Natural killer cell (primary cell): ENCODE measurements around the gene RMRP. TPM values are rescaled to one million over a fixed set of nuclear protein-coding genes. Genes with fewer than 3 reads are reported as not detected.
A peak's percentile ranks its signal among the peaks of the same experiment; 100 is the strongest.

ENCODE experiments used
- ATAC-seq, 3 donors: fragments of 150-1000 bp in 2 of 3; fragments of 200-7000 bp in 1 of 3; cut with Tn5 transposase; 1 replicate in 1 of 3; 2 replicates in 2 of 3; pipeline ENCODE4 v1.10.0; 2021; ENCODE audit warnings: mild to moderate bottlenecking in 2 of 3, moderate library complexity in 2 of 3
- DNase-seq, 2 donors: peaks; one replicate each; pipeline versions ENCODE4 v3.0.0 to v3.0.0-alpha.2; 2013 to 2021; ENCODE audit warnings: mixed read lengths in 1 of 2
- H3K27ac ChIP-seq: one replicate; pipeline ENCODE4 v1.5.1; 2013; ENCODE audit warnings: mild to moderate bottlenecking, low read length
- H3K27me3 ChIP-seq: one replicate; pipeline ENCODE4 v1.6.1; 2013; ENCODE audit warnings: low read length; ENCODE audit not compliant: control insufficient read depth, insufficient read depth
- H3K36me3 ChIP-seq: one replicate; pipeline ENCODE4 v1.6.1; 2013; ENCODE audit warnings: low read length; ENCODE audit not compliant: control insufficient read depth, insufficient read depth
- H3K4me1 ChIP-seq: one replicate; pipeline ENCODE4 v1.6.1; 2013; ENCODE audit warnings: low read length; ENCODE audit not compliant: control insufficient read depth, insufficient read depth
- H3K4me3 ChIP-seq: one replicate; pipeline ENCODE4 v1.5.1; 2013; ENCODE audit warnings: low read length
- H3K9me3 ChIP-seq: one replicate; pipeline ENCODE4 v1.6.1; 2013; ENCODE audit warnings: low read length; ENCODE audit not compliant: control insufficient read depth, insufficient read depth
- H3K27ac Mint-ChIP-seq, 2 donors: one replicate each; pipeline ENCODE4 v1.8.0; 2022; ENCODE audit warnings: mild to moderate bottlenecking in 2 of 2, mixed read lengths in 2 of 2, moderate library complexity in 1 of 2
- H3K27me3 Mint-ChIP-seq, 2 donors: one replicate each; pipeline ENCODE4 v1.8.0; 2022; ENCODE audit warnings: low read depth in 2 of 2, mixed read lengths in 2 of 2
- H3K36me3 Mint-ChIP-seq: one replicate; pipeline ENCODE4 v1.8.0; 2022; ENCODE audit warnings: mixed read lengths
- H3K4me1 Mint-ChIP-seq, 2 donors: one replicate each; pipeline ENCODE4 v1.8.0; 2022; ENCODE audit warnings: mixed read lengths in 2 of 2
- H3K4me3 Mint-ChIP-seq: one replicate; pipeline ENCODE4 v1.8.0; 2022; ENCODE audit warnings: mild to moderate bottlenecking, moderate library complexity, mixed read lengths
- H3K9me3 Mint-ChIP-seq, 2 donors: one replicate each; pipeline ENCODE4 v1.8.0; 2022; ENCODE audit warnings: mixed read lengths in 2 of 2
- WGBS: methylation state at CpG from one replicate; pipeline ENCODE4 v1.1.7; 2013; ENCODE audit warnings: missing lambda C conversion rate; ENCODE audit not compliant: insufficient coverage; 5-methylcytosine and 5-hydroxymethylcytosine counted together
- intact Hi-C: fragments of 100-400 bp; cut with micrococcal nuclease; formaldehyde crosslinking; loops from one replicate; pipeline ENCODE4 v1.14.2; 2022
- total RNA-seq, 4 donors: library from RNA; stranded (reverse); fragments of 120-200 nt in 1 of 4; gene quantifications; one replicate each; pipeline versions ENCODE4 v1.2.3 to v1.2.4, GENCODE V29; 2013 to 2022
- TF ChIP-seq, protein P1 (sequence below): fragments of 200-600 bp; IDR thresholded peaks from one replicate; pipeline ENCODE4 v1.8.0; 2022; ENCODE audit warnings: antibody characterized with exemption

Gene RMRP
- total RNA-seq, 3 donors from 2014 or later (not counting 1 experiment from before 2014, with no cell fraction given) = 5,042 to 6,602 (median 5,874) TPM

DNA sequence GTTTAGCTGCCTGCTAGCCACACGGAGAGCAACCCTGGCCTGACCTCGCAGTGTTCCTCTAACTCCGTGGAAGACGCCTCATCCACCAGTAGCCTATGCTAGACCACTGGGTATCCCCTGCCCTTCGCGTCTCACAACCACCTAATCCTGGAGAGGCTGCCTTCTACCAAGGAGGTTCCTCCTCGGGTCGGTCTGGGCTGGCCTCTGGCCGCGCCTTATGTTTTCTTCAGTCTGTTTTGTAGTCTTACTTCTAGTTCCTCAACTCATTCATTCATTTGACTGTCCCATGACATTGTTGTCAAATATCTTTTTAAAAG is 33.5 kb upstream of the RMRP start:
- Mint-ChIP-seq H3K9me3 (no peaks in the 10 kb centered on the region), H3K27me3 (no peaks in the 10 kb centered on the region), H3K36me3 (no peaks in the 10 kb centered on the region), H3K27ac (peak overlapping the region; percentile 78 to 84), H3K4me1 (peaks cover under 1 to 26% of the 10 kb centered on the region in 2 donors), H3K4me3 (peak overlapping the region; percentile 90)
- no peaks in the 10 kb centered on the region for H3K27me3 ChIP-seq
- intact Hi-C loops = no loop called here
- DNase-seq (no peak), ATAC-seq (peak in 1 of 3 donors; percentile 35)
- H3K4me1 ChIP-seq = peaks cover 18% of the 10 kb centered on the region
- WGBS = 27% methylated on average over 10 of the region's 10 CpGs
- peak overlapping the region; percentile 47 for H3K27ac ChIP-seq
- TF ChIP-seq, protein P1, sequence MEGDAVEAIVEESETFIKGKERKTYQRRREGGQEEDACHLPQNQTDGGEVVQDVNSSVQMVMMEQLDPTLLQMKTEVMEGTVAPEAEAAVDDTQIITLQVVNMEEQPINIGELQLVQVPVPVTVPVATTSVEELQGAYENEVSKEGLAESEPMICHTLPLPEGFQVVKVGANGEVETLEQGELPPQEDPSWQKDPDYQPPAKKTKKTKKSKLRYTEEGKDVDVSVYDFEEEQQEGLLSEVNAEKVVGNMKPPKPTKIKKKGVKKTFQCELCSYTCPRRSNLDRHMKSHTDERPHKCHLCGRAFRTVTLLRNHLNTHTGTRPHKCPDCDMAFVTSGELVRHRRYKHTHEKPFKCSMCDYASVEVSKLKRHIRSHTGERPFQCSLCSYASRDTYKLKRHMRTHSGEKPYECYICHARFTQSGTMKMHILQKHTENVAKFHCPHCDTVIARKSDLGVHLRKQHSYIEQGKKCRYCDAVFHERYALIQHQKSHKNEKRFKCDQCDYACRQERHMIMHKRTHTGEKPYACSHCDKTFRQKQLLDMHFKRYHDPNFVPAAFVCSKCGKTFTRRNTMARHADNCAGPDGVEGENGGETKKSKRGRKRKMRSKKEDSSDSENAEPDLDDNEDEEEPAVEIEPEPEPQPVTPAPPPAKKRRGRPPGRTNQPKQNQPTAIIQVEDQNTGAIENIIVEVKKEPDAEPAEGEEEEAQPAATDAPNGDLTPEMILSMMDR = no peak
- peak overlapping the region; percentile 78 for H3K4me3 ChIP-seq
- peaks cover 7% of the 10 kb centered on the region for H3K36me3 ChIP-seq
- H3K9me3 ChIP-seq = no peaks in the 10 kb centered on the region

DNA sequence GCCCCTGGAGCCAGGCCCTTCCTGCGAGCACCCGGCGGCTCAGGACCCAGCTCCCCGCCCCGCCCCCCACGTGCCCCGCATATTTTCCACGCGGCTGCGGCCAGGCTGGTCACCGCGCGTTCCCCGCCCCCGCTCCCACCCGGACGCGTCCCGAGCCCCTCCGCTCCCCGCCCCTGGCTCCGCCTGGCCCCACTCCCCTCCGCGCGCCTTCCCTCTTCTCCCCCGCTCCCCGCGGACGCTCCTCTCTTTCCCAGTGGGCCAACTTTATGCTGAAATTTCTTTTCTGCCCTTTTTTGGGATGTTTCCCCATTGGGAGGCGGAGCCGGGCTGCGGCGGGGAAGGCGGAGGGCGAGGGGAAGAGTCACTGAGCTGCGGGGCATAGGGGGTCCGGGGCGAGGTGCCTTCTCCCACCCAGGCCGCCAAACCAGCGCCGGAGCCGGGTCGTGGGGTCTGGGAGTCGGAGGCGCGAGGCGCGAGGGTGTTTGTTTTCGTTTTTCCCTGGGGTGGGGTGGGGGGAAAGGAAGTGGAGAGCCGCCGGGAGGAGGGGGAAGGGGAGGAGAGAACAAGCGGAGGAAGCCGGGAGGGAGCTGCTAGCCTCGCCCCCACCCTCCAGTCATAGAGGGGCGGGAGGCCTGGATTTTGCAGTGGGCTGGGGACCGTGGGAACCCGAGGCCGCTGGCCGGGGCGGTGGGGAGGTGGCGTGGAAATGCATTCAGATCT is 33.0 kb upstream of the RMRP start:
- Mint-ChIP-seq H3K27ac (peak overlapping the region; percentile 78 to 84), H3K4me3 (peak overlapping the region; percentile 90), H3K4me1 (peaks cover 0 to 25% of the 10 kb centered on the region in 2 donors), H3K27me3 (no peaks in the 10 kb centered on the region), H3K36me3 (no peaks in the 10 kb centered on the region), H3K9me3 (no peaks in the 10 kb centered on the region)
- H3K36me3 ChIP-seq = peaks cover 2% of the 10 kb centered on the region
- H3K4me3 ChIP-seq = peak overlapping the region; percentile 78
- H3K27me3 ChIP-seq = no peaks in the 10 kb centered on the region
- no peaks in the 10 kb centered on the region for H3K9me3 ChIP-seq
- ATAC-seq (peak; percentile 61 to 68 (median 65)), DNase-seq (peak; percentile 19 to 56)
- peak overlapping the region; percentile 47 for H3K27ac ChIP-seq
- peaks cover 17% of the 10 kb centered on the region for H3K4me1 ChIP-seq
- TF ChIP-seq, protein P1 = no peak
- intact Hi-C loops = no loop called here
- WGBS = under 1% methylated on average over 61 of the region's 61 CpGs

DNA sequence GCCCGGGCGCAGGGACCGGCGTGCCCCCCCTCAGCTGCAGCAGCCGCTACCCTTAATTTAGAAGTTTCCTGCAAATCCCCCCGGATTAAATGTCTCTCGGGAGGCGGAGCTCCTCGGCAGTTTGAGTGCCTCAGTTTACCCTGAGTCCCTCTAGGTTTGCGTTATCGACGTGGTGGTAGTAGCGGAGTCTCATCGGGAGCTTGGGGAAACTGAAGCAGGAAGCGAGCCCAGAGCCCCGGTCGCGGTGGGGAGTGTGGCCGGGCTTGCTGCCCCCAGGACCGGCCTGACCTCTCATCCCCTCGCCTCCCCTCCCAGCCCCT is 32.4 kb upstream of the RMRP start:
- DNase-seq = peak in 1 of 2 donors; percentile 33
- TF ChIP-seq, protein P1 = no peak
- no peak overlapping the region for H3K27ac ChIP-seq
- 3% methylated on average over 21 of the region's 21 CpGs for WGBS
- H3K4me1 ChIP-seq = peaks cover 17% of the 10 kb centered on the region
- peak in 2 of 3 donors; percentile 7 to 24 for ATAC-seq
- H3K36me3 ChIP-seq = peaks cover under 1% of the 10 kb centered on the region
- peak overlapping the region; percentile 78 for H3K4me3 ChIP-seq
- H3K27me3 ChIP-seq = no peaks in the 10 kb centered on the region
- H3K4me1 Mint-ChIP-seq = peaks cover 0 to 25% of the 10 kb centered on the region in 2 donors
- no peaks in the 10 kb centered on the region for H3K36me3 Mint-ChIP-seq
- no peaks in the 10 kb centered on the region for H3K9me3 ChIP-seq
- peak overlapping the region in 1 of 2 donors; percentile 84 for H3K27ac Mint-ChIP-seq
- H3K4me3 Mint-ChIP-seq = peak overlapping the region; percentile 84
- no peaks in the 10 kb centered on the region for H3K9me3 Mint-ChIP-seq
- intact Hi-C loops = no loop called here
- H3K27me3 Mint-ChIP-seq = no peaks in the 10 kb centered on the region
